K562 (cell line): ENCODE data around the gene PNPLA8. TPM values are rescaled to one million over a fixed set of nuclear protein-coding genes. Genes with fewer than 3 reads are reported as not detected.

Experiments
- E2F4 ChIP-seq: sonication (generic); formaldehyde crosslinking; IDR thresholded peaks from 2 replicates; pipeline ENCODE4 v1.8.0; 2022; ENCODE audit warnings: mild to moderate bottlenecking, low read depth, missing genetic modification reagents
- GTF2A2 ChIP-seq: IDR thresholded peaks from 2 replicates; pipeline ENCODE4 v1.6.1; 2016; ENCODE audit warnings: mild to moderate bottlenecking, missing genetic modification characterization, missing compliant biosample characterization
- HNRNPLL ChIP-seq: fragments of 200-400 bp; formaldehyde crosslinking; IDR thresholded peaks from 2 replicates; pipeline ENCODE4 v1.6.1; 2017; ENCODE audit warnings: low read length, low read depth, mild to moderate bottlenecking; ENCODE audit not compliant: poor library complexity, severe bottlenecking
- ILF3 ChIP-seq: fragments of 450-650 bp; IDR thresholded peaks from 2 replicates; pipeline ENCODE4 v1.6.1; 2018; ENCODE audit warnings: antibody characterized with exemption, mild to moderate bottlenecking, moderate library complexity, borderline replicate concordance
- PHF8 ChIP-seq: fragments of 200-600 bp; sonication (generic); IDR thresholded peaks from 2 replicates; pipeline ENCODE4 v1.6.1; 2012; ENCODE audit warnings: mixed run types, mild to moderate bottlenecking, inconsistent platforms, low read length, moderate library complexity, borderline replicate concordance
- PKNOX1 ChIP-seq: fragments of 450-650 bp; IDR thresholded peaks from 2 replicates; pipeline ENCODE4 v1.6.1; 2016
- POLR2B ChIP-seq: fragments of 450-650 bp; IDR thresholded peaks from 2 replicates; pipeline ENCODE4 v1.6.1; 2018; ENCODE audit warnings: low read depth; ENCODE audit not compliant: partially characterized antibody
- PTBP1 ChIP-seq: fragments of 200-400 bp; formaldehyde crosslinking; IDR thresholded peaks from 2 replicates; pipeline ENCODE4 v1.6.1; 2017; ENCODE audit warnings: low read depth, low read length
- SMAD3 ChIP-seq: fragments of 450-650 bp; formaldehyde crosslinking; conservative IDR thresholded peaks from 2 replicates; pipeline ENCODE4 v1.4.0; 2020; ENCODE audit warnings: mild to moderate bottlenecking
- SMARCA4 ChIP-seq: fragments of 450-650 bp; IDR thresholded peaks from 2 replicates; pipeline ENCODE4 v1.6.1; 2016
- SRSF9 ChIP-seq: fragments of 200-400 bp; formaldehyde crosslinking; IDR thresholded peaks from 2 replicates; pipeline ENCODE4 v1.6.1; 2017; ENCODE audit warnings: low read depth, low read length, borderline replicate concordance
- TEAD2 ChIP-seq: fragments of 450-650 bp; IDR thresholded peaks from 2 replicates; pipeline ENCODE4 v1.6.1; 2016; ENCODE audit warnings: missing genetic modification characterization, control low read depth, missing compliant biosample characterization
- VEZF1 ChIP-seq: fragments of 200-800 bp; sonication (Bioruptor generic); IDR thresholded peaks from 2 replicates; pipeline ENCODE4 v1.6.1; 2017; ENCODE audit warnings: missing genetic modification characterization, missing compliant biosample characterization
- ZKSCAN3 ChIP-seq: fragments of 250-450 bp; sonication (Bioruptor Pico); IDR thresholded peaks from 2 replicates; pipeline ENCODE4 v1.4.0; 2020
- ZNF174 ChIP-seq: fragments of 250-450 bp; sonication (Bioruptor Pico); IDR thresholded peaks from 2 replicates; pipeline ENCODE4 v1.4.0; 2020; ENCODE audit warnings: mild to moderate bottlenecking
- ZNF384 ChIP-seq: IDR thresholded peaks from 2 replicates; pipeline ENCODE4 v1.6.1; 2012; ENCODE audit warnings: low read depth, low read length, improper control_type of control experiment
- ZNF449 ChIP-seq: fragments of 250-450 bp; sonication (Bioruptor Pico); IDR thresholded peaks from 2 replicates; pipeline ENCODE4 v1.8.0; 2022; ENCODE audit warnings: moderate library complexity, mild to moderate bottlenecking, inconsistent platforms
- polyA plus RNA-seq, 8 experiments: library from polyadenylated mRNA; depleted of rRNA in 4 of 8; stranded (reverse) in 5 of 8; unstranded in 3 of 8; fragments of >200 nt; fragmentation: Nextera tagmentation in 2 of 8; fragmentation: Illumina TruSeq in 1 of 8; extraction: Ambion mirVana in 2 of 8; extraction: Trizol in 1 of 8; gene quantifications; 2 replicates each; pipeline versions ENCODE4 v1.2.1 to v1.2.3, GENCODE V29; 2011 to 2014; ENCODE audit warnings: inconsistent platforms in 1 of 8, missing spikeins in 1 of 8
- total RNA-seq, 7 experiments: library from RNA; depleted of rRNA in 6 of 7; stranded (reverse); fragments of >200 nt in 6 of 7; fragmentation: Illumina TruSeq in 2 of 7; extraction: Trizol in 2 of 7; gene quantifications; 2 replicates each; pipeline versions ENCODE4 v1.2.1 to v1.2.3, GENCODE V29; 2011 to 2021; ENCODE audit warnings: low replicate concordance in 1 of 7

The PNPLA8 gene
- total and polyA plus RNA-seq, 9 of the 15 experiments (the other 6 are each of a cell fraction or from before 2014, with no cell fraction given), result 12.8 to 27.6 (median 16.3) TPM

GRCh38 chr7:108535744-108536143 lies 9.8 kb upstream of the PNPLA8 start (continued):
- peak; percentile 86 for TF ChIP-seq PKNOX1
- TF ChIP-seq ZNF449 (CRISPR knock-in tag), result 0 out of 2 replicates have a peak, but pooled peaks have one; percentile 48
- no peak for TF ChIP-seq HNRNPLL
- 0 out of 2 replicates have a peak, but pooled peaks have one; percentile 35 for TF ChIP-seq SMARCA4
- TF ChIP-seq PHF8, result no peak
- TF ChIP-seq PTBP1, result no peak
- no peak for TF ChIP-seq ILF3
- no peak for TF ChIP-seq SMAD3 (CRISPR knock-in tag)
- TF ChIP-seq SRSF9, result no peak
- no peak for TF ChIP-seq POLR2B
- TF ChIP-seq ZNF384, result no peak
- no peak for TF ChIP-seq ZNF174 (CRISPR knock-in tag)
- no peak for TF ChIP-seq VEZF1 (CRISPR knock-in tag)
- no peak for TF ChIP-seq ZKSCAN3 (CRISPR knock-in tag)
- TF ChIP-seq TEAD2 (tag), result no peak
- no peak for TF ChIP-seq E2F4 (CRISPR knock-in tag)
- no peak for TF ChIP-seq GTF2A2 (tag)
